Osteoblast (primary cell): Measurements from ENCODE around the gene SIX4. TPM values are rescaled to one million over a fixed set of nuclear protein-coding genes. Genes with fewer than 3 reads are reported as not detected.

Source experiments
- DNase-seq: peaks from one replicate; pipeline ENCODE4 v3.0.0; 2011; ENCODE audit warnings: low spot score, mixed read lengths; ENCODE audit not compliant: insufficient read length; ENCODE audit errors: missing footprints
- H2AFZ ChIP-seq: 2 replicates; pipeline ENCODE4 v1.6.0; 2011; ENCODE audit warnings: mild to moderate bottlenecking, low read length
- H3K27ac ChIP-seq: 2 replicates; pipeline ENCODE4 v1.5.1; 2011; ENCODE audit warnings: mild to moderate bottlenecking, low read depth, low read length, moderate library complexity
- H3K27me3 ChIP-seq: 2 replicates; pipeline ENCODE4 v1.6.0; 2012; ENCODE audit warnings: mild to moderate bottlenecking, control low read depth, inconsistent platforms, low read length, moderate library complexity; ENCODE audit not compliant: insufficient read depth
- H3K36me3 ChIP-seq: 2 replicates; pipeline ENCODE4 v1.5.1; 2011; ENCODE audit warnings: mild to moderate bottlenecking, low read length, control low read depth, moderate library complexity; ENCODE audit not compliant: insufficient read depth
- H3K4me1 ChIP-seq: 2 replicates; pipeline ENCODE4 v1.5.1; 2011; ENCODE audit warnings: mild to moderate bottlenecking, low read length, control low read depth, moderate library complexity; ENCODE audit not compliant: insufficient read depth
- H3K4me2 ChIP-seq: 2 replicates; pipeline ENCODE4 v1.6.0; 2011; ENCODE audit warnings: mild to moderate bottlenecking, low read length; ENCODE audit not compliant: insufficient read depth
- H3K4me3 ChIP-seq: fragments of 200-600 bp; sonication (generic); 3 replicates; pipeline ENCODE4 v1.5.1; 2012; ENCODE audit warnings: mild to moderate bottlenecking, low read length, inconsistent platforms; ENCODE audit not compliant: insufficient read depth
- H3K79me2 ChIP-seq: 2 replicates; pipeline ENCODE4 v1.6.0; 2012; ENCODE audit warnings: mild to moderate bottlenecking, low read length, control low read depth, inconsistent platforms; ENCODE audit not compliant: insufficient read depth
- H3K9me3 ChIP-seq: 2 replicates; pipeline ENCODE4 v1.5.1; 2011; ENCODE audit warnings: low read depth, low read length, control low read depth
- H4K20me1 ChIP-seq: 2 replicates; pipeline ENCODE4 v1.6.0; 2012; ENCODE audit warnings: mild to moderate bottlenecking, low read length, control low read depth; ENCODE audit not compliant: insufficient read depth
- total RNA-seq: library from RNA; depleted of rRNA; stranded (reverse); fragments of >200 nt; gene quantifications from 2 replicates; pipeline ENCODE4 v1.2.3, GENCODE V29; 2012
- TF ChIP-seq, protein P1 (sequence below): IDR thresholded peaks from 2 replicates; pipeline ENCODE4 v1.5.1; 2011; ENCODE audit warnings: mild to moderate bottlenecking, low read depth, low read length, moderate library complexity; ENCODE audit errors: extremely low read depth

The SIX4 gene
- total RNA-seq, 1 donor = 14.5 TPM

DNA sequence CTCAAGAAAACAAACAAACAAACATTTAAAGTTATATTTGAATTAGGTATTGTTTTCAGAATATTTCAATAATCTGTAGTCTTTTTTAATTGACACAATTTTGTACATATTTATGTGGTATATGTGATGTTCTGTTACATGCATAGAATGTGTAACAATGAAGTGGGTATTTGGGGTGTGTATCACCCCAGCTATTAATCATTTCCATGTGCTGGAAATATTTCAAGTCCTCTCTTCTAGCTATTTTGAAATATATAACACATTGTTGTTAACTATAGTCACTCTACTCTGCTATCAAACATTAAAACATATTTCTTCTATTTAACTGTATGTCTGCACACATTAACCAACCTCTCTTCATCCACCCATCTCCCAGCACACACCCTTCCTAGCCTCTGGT lies 42.9 kb downstream of the SIX4 start:
- Histone ChIP-seq H3K4me2 (no peak overlapping the region), H3K4me1 (peaks cover 5% of the 10 kb centered on the region), H3K36me3 (no peaks in the 10 kb centered on the region), H3K27ac (no peak overlapping the region), H3K27me3 (no peaks in the 10 kb centered on the region), H2AFZ (no peak overlapping the region), H3K79me2 (no peaks in the 10 kb centered on the region), H4K20me1 (no peaks in the 10 kb centered on the region), H3K9me3 (no peaks in the 10 kb centered on the region), H3K4me3 (no peak overlapping the region)
- TF ChIP-seq, protein P1, sequence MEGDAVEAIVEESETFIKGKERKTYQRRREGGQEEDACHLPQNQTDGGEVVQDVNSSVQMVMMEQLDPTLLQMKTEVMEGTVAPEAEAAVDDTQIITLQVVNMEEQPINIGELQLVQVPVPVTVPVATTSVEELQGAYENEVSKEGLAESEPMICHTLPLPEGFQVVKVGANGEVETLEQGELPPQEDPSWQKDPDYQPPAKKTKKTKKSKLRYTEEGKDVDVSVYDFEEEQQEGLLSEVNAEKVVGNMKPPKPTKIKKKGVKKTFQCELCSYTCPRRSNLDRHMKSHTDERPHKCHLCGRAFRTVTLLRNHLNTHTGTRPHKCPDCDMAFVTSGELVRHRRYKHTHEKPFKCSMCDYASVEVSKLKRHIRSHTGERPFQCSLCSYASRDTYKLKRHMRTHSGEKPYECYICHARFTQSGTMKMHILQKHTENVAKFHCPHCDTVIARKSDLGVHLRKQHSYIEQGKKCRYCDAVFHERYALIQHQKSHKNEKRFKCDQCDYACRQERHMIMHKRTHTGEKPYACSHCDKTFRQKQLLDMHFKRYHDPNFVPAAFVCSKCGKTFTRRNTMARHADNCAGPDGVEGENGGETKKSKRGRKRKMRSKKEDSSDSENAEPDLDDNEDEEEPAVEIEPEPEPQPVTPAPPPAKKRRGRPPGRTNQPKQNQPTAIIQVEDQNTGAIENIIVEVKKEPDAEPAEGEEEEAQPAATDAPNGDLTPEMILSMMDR = no peak
- DNase-seq = no peak

DNA sequence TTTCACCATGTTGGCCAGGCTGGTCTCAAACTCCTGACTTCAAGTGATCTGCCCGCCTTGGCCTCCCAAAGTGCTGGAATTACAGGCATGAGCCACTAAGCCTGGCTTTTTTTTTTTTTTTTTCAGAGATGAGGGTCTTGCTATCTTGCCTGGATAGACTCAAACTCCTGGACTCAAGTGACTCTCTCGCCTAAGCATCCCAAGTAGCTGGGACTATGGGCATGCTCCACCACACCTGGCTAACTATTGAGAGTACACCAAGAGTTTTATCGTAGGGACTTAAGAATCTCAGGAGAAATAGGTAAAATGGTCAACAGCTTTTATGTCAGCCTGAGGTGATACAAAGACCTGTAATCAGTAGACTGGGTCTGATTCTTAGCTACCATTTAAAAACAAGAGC lies 43.6 kb downstream of the SIX4 start:
- Histone ChIP-seq H3K36me3 (no peaks in the 10 kb centered on the region), H3K4me3 (no peak overlapping the region), H3K4me2 (no peak overlapping the region), H3K9me3 (no peaks in the 10 kb centered on the region), H3K27me3 (no peaks in the 10 kb centered on the region), H4K20me1 (no peaks in the 10 kb centered on the region), H3K4me1 (peaks cover 5% of the 10 kb centered on the region), H2AFZ (no peak overlapping the region), H3K27ac (no peak overlapping the region), H3K79me2 (no peaks in the 10 kb centered on the region)
- TF ChIP-seq, protein P1 = no peak
- DNase-seq = peak; percentile 11

DNA sequence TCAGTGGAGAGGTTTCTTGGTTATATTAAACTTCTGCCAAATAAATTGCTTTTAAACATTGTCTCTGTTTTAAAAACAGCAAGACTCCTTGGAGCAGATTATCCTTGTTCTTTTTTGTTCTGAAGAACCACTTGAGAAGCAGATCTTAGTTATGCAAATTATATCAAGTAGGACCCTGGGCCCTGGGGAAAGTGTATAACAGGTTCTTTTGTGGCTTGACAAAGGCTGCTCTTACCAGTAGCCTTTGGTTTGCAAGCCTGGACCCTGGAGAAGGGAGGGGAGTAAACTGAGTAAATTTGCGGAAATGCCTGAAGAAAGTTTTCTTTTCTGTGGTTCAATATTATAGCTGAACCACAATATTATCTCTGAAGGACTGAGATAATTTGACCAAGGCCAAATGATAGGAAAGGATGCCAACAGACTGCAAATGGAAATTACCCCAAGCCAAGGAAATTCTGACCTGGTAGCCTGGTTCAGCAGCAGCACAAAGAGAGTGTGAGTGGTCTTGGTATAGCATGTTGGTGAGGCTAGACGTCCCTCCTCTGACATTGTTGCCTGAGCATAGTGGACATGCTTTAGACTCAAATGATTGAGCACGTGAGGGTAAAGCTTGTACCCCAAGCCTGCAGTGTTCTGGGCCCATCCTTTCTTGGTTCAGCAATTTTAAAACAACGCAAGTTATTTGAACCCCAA lies 44.4 kb downstream of the SIX4 start:
- Histone ChIP-seq H3K79me2 (no peaks in the 10 kb centered on the region), H2AFZ (no peak overlapping the region)

DNA sequence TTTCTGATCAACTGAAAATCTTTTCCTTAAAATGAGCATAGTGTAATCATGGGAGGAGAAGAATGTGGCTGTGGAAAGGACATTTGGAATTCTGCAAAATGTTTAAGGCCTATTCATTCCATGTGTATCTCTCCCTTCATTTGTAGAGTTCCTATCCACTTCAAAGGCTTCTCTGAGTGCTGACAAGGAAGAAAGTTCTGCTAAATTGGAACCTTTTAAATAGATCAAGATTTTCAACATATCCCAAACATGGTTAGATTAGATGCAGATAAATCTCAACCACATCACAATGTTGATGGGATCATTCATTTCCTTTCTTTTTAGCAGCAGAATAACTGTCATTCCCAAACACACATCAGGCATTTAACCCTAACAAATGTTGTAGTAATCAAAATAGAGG lies 46.5 kb downstream of the SIX4 start:
- H4K20me1 ChIP-seq = no peaks in the 10 kb centered on the region
- no peak overlapping the region for H3K27ac ChIP-seq
- DNase-seq = no peak
- no peak overlapping the region for H2AFZ ChIP-seq
- no peaks in the 10 kb centered on the region for H3K36me3 ChIP-seq
- TF ChIP-seq, protein P1 = no peak
- H3K4me1 ChIP-seq = peaks cover 2% of the 10 kb centered on the region
- H3K4me2 ChIP-seq = no peak overlapping the region
- H3K4me3 ChIP-seq = no peak overlapping the region
- H3K9me3 ChIP-seq = no peaks in the 10 kb centered on the region
- no peaks in the 10 kb centered on the region for H3K79me2 ChIP-seq
- H3K27me3 ChIP-seq = no peaks in the 10 kb centered on the region

More for the DNA sequence above, 44.4 kb downstream of the SIX4 start:
- no peak overlapping the region for H3K27ac ChIP-seq
- H3K4me1 ChIP-seq = peaks cover 5% of the 10 kb centered on the region
- no peaks in the 10 kb centered on the region for H3K36me3 ChIP-seq
- no peaks in the 10 kb centered on the region for H3K9me3 ChIP-seq
- no peaks in the 10 kb centered on the region for H3K27me3 ChIP-seq
- no peak overlapping the region for H3K4me2 ChIP-seq
- H4K20me1 ChIP-seq = no peaks in the 10 kb centered on the region
- DNase-seq = no peak
- TF ChIP-seq, protein P1 = no peak
- no peak overlapping the region for H3K4me3 ChIP-seq
